WERI-Rb-1 (cell line): ENCODE data around the gene SLC34A3.

Experiments
- DNase-seq: peaks from one replicate; pipeline ENCODE4 v3.0.0-alpha.2; 2020
- H3K27ac ChIP-seq: fragments of 250-450 bp; sonication (Bioruptor Pico); 2 replicates; pipeline ENCODE4 v1.5.1; 2020; ENCODE audit warnings: mild to moderate bottlenecking, moderate library complexity
- H3K27me3 ChIP-seq: fragments of 250-450 bp; sonication (Bioruptor Pico); 2 replicates; pipeline ENCODE4 v1.5.1; 2021; ENCODE audit warnings: mild to moderate bottlenecking, low read depth, moderate library complexity; ENCODE audit not compliant: insufficient read depth, severe bottlenecking
- H3K36me3 ChIP-seq: fragments of 250-450 bp; sonication (Bioruptor Pico); 2 replicates; pipeline ENCODE4 v1.5.1; 2020; ENCODE audit warnings: mild to moderate bottlenecking, moderate library complexity
- H3K4me3 ChIP-seq: 2 replicates; pipeline ENCODE4 v1.5.1; 2011; ENCODE audit warnings: low read depth, mild to moderate bottlenecking, control low read depth, low read length
- H3K9me3 ChIP-seq: fragments of 250-450 bp; sonication (Bioruptor Pico); 2 replicates; pipeline ENCODE4 v1.5.1; 2021; ENCODE audit warnings: mild to moderate bottlenecking, moderate library complexity; ENCODE audit not compliant: severe bottlenecking
- TF ChIP-seq, protein P1 (sequence below): IDR thresholded peaks from 2 replicates; pipeline ENCODE4 v1.5.1; 2011; ENCODE audit warnings: low read depth, mild to moderate bottlenecking, control low read depth, inconsistent platforms, low read length

The SLC34A3 gene

DNA sequence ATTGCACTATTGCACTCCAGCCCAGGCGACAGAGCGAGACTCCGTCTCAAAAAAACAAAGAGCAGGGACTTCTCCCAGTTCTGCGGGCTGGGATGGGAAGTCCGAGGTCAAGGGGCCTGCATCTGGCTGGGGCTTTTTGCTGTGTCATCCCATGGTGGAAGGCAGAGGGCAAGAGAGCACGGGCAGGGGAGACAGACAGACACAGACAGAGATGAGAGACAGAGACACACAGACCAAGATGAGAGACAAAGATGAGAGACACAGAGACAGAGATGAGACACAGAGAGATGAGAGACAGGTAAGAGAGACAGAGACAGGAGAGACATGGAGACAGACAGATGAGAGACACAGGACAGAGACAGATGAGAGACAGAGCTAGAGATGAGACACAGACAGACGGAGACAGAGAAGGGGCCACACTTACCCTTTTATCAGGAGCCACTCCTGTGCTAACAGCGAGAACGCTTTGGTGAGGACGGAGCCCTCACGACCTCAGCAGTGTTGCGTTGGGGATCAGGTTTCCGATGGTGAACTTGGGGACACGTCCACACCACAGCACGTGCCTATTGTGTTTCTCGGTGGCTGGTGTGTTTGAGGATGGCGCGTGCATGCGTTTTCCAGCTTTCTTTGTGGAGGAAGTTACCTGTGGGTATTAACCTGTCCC is 38.0 kb downstream of the SLC34A3 start:
- no peak overlapping the region for H3K27ac ChIP-seq
- H3K4me3 ChIP-seq, result no peak overlapping the region

DNA sequence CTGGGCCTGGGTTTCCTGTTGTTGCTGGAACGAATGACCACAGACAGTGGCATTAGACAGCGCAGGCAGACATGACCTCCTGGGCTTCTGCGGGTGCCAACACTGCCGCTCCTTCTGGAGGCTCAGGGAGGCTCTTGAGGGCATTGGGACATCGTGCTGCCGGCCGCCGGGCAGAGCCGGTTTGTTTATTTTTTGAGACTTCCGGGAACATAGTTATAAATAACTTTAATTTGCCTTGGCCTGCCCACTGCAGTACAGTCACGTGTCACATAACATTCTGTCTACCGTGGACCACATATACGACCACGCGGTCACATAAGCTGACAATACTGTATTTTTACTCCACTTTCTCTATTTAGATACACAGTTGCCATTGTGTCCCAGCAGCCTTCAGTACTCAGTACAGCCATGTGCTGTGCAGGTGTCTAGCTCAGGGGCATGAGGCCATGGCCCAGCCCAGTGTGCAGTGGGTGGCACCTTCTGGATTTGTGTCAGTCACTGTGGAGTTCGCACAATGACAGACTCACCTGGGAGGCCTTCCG is 38.6 kb downstream of the SLC34A3 start:
- no peaks in the 10 kb centered on the region for H3K27me3 ChIP-seq
- DNase-seq, result no peak
- no peak overlapping the region for H3K27ac ChIP-seq
- no peak overlapping the region for H3K4me3 ChIP-seq
- no peaks in the 10 kb centered on the region for H3K9me3 ChIP-seq
- TF ChIP-seq, protein P1, sequence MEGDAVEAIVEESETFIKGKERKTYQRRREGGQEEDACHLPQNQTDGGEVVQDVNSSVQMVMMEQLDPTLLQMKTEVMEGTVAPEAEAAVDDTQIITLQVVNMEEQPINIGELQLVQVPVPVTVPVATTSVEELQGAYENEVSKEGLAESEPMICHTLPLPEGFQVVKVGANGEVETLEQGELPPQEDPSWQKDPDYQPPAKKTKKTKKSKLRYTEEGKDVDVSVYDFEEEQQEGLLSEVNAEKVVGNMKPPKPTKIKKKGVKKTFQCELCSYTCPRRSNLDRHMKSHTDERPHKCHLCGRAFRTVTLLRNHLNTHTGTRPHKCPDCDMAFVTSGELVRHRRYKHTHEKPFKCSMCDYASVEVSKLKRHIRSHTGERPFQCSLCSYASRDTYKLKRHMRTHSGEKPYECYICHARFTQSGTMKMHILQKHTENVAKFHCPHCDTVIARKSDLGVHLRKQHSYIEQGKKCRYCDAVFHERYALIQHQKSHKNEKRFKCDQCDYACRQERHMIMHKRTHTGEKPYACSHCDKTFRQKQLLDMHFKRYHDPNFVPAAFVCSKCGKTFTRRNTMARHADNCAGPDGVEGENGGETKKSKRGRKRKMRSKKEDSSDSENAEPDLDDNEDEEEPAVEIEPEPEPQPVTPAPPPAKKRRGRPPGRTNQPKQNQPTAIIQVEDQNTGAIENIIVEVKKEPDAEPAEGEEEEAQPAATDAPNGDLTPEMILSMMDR, result no peak
- H3K36me3 ChIP-seq, result peaks cover 9% of the 10 kb centered on the region

More for the DNA sequence above, 38.0 kb downstream of the SLC34A3 start:
- H3K9me3 ChIP-seq, result no peaks in the 10 kb centered on the region
- DNase-seq, result no peak
- peaks cover 9% of the 10 kb centered on the region for H3K36me3 ChIP-seq
- TF ChIP-seq, protein P1, result no peak
- no peaks in the 10 kb centered on the region for H3K27me3 ChIP-seq

DNA sequence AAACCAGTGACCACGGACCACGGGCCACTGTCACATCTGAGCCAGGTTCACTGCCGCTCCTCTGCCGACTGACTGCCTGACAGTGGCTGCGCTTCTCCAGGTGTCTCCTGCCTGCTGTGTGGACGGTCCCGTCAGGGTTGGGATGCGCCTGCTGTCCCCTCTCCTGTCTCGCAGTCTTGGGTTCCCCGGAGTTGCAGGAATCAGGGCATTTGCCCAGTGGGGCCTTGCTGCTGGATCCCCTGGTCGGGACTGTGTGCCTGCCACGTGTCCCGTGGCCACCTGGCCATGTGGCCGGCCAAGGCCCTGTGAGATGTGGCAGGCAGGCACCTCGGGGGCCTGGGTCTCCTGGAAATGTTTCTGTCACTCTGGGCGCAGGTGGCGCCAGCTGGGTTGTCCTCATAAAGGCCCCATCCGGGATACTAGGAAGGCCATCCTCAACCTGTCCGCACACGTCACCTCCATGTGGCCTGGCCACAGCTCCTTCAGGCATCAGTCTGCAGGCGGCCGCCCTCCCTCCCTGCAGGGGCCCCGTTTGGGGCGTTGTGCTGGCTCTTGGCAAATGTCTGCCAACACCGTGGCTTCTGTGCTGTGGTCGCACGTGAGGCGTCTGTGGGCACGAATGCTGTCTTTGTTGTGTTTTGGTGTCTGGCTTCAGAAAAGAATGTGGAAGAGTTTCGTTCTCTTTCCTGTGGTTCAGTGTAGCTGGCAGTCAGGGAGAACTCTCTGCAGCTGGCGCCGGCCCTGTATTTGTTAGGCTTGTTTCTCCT is 40.4 kb downstream of the SLC34A3 start:
- TF ChIP-seq, protein P1, result no peak
- no peak for DNase-seq
- H3K27me3 ChIP-seq, result no peaks in the 10 kb centered on the region
- no peaks in the 10 kb centered on the region for H3K9me3 ChIP-seq
- peaks cover 9% of the 10 kb centered on the region for H3K36me3 ChIP-seq
- H3K27ac ChIP-seq, result no peak overlapping the region
- no peak overlapping the region for H3K4me3 ChIP-seq

DNA sequence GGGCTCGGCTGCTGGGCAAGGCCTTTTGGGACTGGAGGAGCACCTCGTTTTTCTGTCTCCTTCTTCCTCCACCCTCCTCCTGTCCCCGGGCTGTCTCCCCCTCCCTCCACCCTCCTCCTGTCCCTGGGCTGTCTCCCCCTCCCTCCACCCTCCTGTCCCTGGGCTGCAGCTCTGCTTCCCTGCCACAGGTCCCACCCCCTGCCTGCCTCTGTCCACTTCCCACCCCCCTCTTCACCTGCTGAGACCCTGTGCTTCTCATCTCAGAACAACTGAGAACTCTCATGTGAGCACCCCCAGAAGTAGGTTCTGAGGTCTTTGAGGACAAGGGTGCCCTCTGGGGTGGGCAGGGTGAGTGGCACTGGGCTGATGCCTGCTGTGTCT is 41.0 kb downstream of the SLC34A3 start:
- no peaks in the 10 kb centered on the region for H3K27me3 ChIP-seq
- H3K4me3 ChIP-seq, result no peak overlapping the region
- DNase-seq, result peak; percentile 46
- TF ChIP-seq, protein P1, result no peak
- peak overlapping the region; percentile 24; the same call in 1 of the 2 replicates for H3K27ac ChIP-seq
- H3K9me3 ChIP-seq, result no peaks in the 10 kb centered on the region
- peaks cover 9% of the 10 kb centered on the region for H3K36me3 ChIP-seq

DNA sequence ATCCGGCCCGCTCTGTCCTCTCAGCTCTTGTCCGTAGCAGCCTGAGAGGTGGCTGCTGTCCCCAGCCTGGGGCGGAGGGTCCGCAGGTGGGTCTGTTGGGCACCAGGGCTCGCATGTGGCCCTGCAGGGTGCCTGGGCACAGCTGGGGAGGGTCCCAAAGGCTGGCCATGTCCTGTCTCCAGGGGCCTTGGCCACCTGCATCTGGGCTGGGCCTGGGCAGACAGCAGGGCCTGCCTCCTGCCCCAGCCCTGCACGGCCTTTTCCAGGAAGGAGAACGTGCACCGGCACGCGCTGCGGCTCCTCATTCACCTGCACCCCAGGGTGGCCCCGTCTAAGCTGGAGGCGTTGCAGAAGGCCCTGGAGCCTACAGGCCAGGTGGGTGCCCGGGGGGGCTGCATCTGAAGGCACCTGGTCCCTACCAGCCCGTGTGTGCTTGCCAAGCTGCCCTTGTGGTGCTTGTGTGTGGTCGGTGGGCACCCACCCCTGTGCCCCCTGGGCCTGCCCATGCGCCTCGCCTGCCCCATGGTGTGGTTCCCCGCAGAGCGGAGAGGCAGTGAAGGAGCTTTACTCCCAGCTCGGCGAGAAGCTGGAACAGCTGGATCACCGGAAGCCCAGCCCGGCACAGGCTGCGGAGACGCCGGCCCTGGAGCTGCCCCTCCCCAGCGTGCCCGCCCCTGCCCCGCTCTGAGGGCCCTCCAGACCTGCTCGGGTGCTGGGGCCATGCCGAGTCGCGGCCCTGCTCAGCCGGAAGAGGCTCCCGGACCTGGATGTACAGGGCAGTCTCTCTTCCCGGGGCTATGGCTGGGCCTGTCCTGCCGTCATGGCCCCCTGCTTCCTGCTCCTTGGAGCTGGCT is 41.8 kb downstream of the SLC34A3 start:
- H3K36me3 ChIP-seq, result peaks cover 9% of the 10 kb centered on the region

More for the DNA sequence above, 41.8 kb downstream of the SLC34A3 start:
- DNase-seq, result no peak
- H3K4me3 ChIP-seq, result no peak overlapping the region
- H3K9me3 ChIP-seq, result no peaks in the 10 kb centered on the region
- no peaks in the 10 kb centered on the region for H3K27me3 ChIP-seq
- H3K27ac ChIP-seq, result peak overlapping the region; percentile 24
- TF ChIP-seq, protein P1, result no peak
